ENCODE data around the gene TRPC6.

- TF ChIP-seq CTCF (optimal IDR thresholded peaks at IDR 0.05 in 1 of 3, IDR thresholded peaks at IDR 0.05 in 1 of 3, conservative IDR thresholded peaks at IDR 0.05 in 1 of 3; ENCODE audit: extremely low read depth in 1 of 3, insufficient read depth in 2 of 3, low read length in 3 of 3) (no peak), EZH2 (IDR thresholded peaks at IDR 0.05; ENCODE audit: low read length) (no peak)
Measured at GRCh38 chr11:101470419-101470818, 113.4 kb downstream of the TRPC6 start.

Data from keratinocyte (primary cell).